Neutrophil (primary cell): Measurements from ENCODE around the gene CACNA2D1.

Experiments
- H3K27ac ChIP-seq: fragments of 200-600 bp; sonication (generic); 2 replicates; pipeline ENCODE4 v1.5.1; 2016; ENCODE audit warnings: mild to moderate bottlenecking, moderate library complexity
- H3K27me3 ChIP-seq: fragments of 200-600 bp; sonication (generic); 2 replicates; pipeline ENCODE4 v1.6.0; 2016; ENCODE audit warnings: mild to moderate bottlenecking
- H3K36me3 ChIP-seq: fragments of 200-600 bp; sonication (generic); 2 replicates; pipeline ENCODE4 v1.5.1; 2017
- H3K4me1 ChIP-seq, 2 experiments: fragments of 200-600 bp in 1 of 2; sonication (generic) in 1 of 2; 1 replicate in 1 of 2; 2 replicates in 1 of 2; pipeline versions ENCODE4 v1.5.1 to v1.6.1; 2013 to 2016; ENCODE audit warnings: low read depth in 1 of 2, low read length in 1 of 2, mild to moderate bottlenecking in 1 of 2, moderate library complexity in 1 of 2; ENCODE audit not compliant: control insufficient read depth in 1 of 2, insufficient read depth in 1 of 2
- H3K4me3 ChIP-seq, 2 experiments: fragments of 200-600 bp in 1 of 2; sonication (generic) in 1 of 2; 1 replicate in 1 of 2; 2 replicates in 1 of 2; pipeline ENCODE4 v1.5.1; 2013 to 2016; ENCODE audit warnings: low read depth in 1 of 2, low read length in 1 of 2, mild to moderate bottlenecking in 1 of 2, moderate library complexity in 1 of 2
- H3K9me3 ChIP-seq: fragments of 200-600 bp; sonication (generic); 2 replicates; pipeline ENCODE4 v1.5.1; 2016
- TF ChIP-seq, protein P1 (sequence below): fragments of 200-600 bp; sonication (generic); IDR thresholded peaks from 2 replicates; pipeline ENCODE4 v1.5.1; 2016; ENCODE audit warnings: antibody characterized with exemption

Gene CACNA2D1

DNA sequence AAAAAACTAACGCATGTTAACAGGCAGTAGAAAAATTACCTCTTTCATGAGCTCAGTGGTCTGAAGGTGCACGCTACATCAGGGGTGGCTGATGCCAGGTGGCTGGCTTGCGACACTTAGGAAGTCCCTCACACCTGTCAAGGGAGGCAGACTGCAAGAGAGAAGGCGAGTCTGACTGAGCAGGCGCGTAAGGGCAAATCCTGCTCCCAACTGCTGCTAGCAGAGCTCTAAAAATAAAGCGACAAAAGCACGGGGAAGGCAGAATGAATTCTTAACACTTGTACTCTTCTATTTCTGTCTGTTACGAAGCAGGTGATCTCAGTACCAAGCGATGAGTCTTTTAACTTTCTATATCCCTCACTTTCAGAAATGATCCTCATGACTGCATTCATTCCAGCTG is 33.1 kb downstream of the CACNA2D1 start:
- Histone ChIP-seq H3K9me3 (no peaks in the 10 kb centered on the region), H3K4me3 (no peak overlapping the region), H3K4me1 (no peaks in the 10 kb centered on the region), H3K27me3 (no peaks in the 10 kb centered on the region), H3K27ac (no peak overlapping the region), H3K36me3 (no peaks in the 10 kb centered on the region)
- TF ChIP-seq, protein P1, sequence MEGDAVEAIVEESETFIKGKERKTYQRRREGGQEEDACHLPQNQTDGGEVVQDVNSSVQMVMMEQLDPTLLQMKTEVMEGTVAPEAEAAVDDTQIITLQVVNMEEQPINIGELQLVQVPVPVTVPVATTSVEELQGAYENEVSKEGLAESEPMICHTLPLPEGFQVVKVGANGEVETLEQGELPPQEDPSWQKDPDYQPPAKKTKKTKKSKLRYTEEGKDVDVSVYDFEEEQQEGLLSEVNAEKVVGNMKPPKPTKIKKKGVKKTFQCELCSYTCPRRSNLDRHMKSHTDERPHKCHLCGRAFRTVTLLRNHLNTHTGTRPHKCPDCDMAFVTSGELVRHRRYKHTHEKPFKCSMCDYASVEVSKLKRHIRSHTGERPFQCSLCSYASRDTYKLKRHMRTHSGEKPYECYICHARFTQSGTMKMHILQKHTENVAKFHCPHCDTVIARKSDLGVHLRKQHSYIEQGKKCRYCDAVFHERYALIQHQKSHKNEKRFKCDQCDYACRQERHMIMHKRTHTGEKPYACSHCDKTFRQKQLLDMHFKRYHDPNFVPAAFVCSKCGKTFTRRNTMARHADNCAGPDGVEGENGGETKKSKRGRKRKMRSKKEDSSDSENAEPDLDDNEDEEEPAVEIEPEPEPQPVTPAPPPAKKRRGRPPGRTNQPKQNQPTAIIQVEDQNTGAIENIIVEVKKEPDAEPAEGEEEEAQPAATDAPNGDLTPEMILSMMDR = no peak

DNA sequence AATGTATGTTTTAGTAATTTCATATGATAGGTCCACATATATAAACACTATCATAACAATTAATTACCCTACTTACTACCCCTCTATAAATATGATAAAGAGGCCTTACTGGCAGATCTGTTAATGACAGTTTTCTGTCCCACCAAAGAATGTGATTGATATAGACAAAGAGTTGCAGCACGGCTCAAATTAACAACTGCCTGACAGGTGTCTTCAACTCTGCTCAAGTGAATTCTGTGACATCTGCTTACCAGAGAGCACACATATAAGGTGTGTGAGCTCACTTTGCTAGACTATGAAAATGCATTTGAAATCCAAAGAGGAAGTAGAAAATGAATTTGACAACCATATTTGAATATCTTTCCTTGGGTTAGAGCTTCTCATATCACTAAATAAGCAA is 36.6 kb downstream of the CACNA2D1 start:
- Histone ChIP-seq H3K27ac (no peak overlapping the region), H3K4me3 (no peak overlapping the region), H3K9me3 (no peaks in the 10 kb centered on the region), H3K27me3 (no peaks in the 10 kb centered on the region), H3K4me1 (no peaks in the 10 kb centered on the region), H3K36me3 (no peaks in the 10 kb centered on the region)
- TF ChIP-seq, protein P1 = no peak

DNA sequence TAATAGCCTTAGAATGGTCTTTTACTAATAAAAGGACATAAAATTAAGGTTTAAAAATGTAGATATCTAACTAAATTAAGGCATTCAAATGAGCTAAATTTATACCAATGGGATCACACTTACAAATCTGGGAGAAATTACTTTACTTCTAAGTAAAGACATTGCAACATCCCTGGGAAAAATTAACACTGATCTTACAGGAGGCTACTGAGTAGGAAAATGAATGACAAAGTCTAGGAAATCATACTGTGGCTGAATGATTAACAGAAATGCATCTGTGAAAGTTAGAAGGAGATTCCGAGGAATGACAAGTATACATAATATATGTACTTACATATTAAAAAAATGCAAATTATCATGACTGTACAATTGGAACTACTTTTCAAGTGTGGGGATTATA is 38.3 kb downstream of the CACNA2D1 start:
- Histone ChIP-seq H3K27ac (no peak overlapping the region), H3K4me3 (no peak overlapping the region), H3K9me3 (no peaks in the 10 kb centered on the region), H3K4me1 (no peaks in the 10 kb centered on the region), H3K36me3 (no peaks in the 10 kb centered on the region), H3K27me3 (no peaks in the 10 kb centered on the region)
- TF ChIP-seq, protein P1 = no peak

DNA sequence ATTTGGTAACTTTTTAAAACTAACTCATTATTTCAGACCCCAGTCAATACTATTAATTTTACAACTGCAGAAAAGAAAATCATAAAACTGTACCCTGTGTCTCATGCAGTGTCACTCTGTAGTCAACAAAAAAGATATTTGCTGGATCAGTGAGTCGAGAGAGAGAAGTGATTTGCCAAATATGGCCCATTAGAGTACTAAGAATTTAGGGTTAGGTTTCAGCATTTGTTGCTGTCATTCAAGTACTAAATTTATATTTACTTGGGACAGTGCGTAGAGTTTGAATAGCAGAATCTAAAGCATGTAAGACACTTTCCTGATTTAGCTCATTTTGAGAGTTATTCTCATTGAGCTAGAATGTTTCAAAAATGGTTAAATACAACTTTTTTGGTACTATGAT is 38.9 kb downstream of the CACNA2D1 start:
- TF ChIP-seq, protein P1 = no peak
- Histone ChIP-seq H3K4me1 (no peaks in the 10 kb centered on the region), H3K27ac (no peak overlapping the region), H3K36me3 (no peaks in the 10 kb centered on the region), H3K9me3 (no peaks in the 10 kb centered on the region), H3K27me3 (no peaks in the 10 kb centered on the region), H3K4me3 (no peak overlapping the region)

DNA sequence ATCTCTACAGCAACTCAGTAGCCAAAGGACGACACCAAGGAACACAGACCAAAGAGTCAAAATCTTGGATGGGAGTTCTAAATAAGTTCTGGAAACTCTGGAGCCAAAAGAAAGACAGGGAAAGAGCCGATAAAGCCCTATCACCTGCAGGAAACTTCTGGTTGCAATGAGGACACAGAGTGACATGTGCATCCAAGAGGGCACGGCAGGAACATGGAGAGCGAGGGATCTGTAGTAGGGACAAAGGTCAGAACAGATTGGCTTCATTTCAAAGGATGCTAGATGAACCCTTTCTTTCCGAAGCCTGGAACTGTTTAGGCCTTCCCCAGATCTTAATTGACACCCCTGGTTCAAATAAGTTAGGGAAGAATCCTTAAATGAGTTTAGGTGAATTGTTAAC is 39.5 kb downstream of the CACNA2D1 start:
- Histone ChIP-seq H3K9me3 (no peaks in the 10 kb centered on the region), H3K36me3 (no peaks in the 10 kb centered on the region), H3K27me3 (no peaks in the 10 kb centered on the region), H3K27ac (no peak overlapping the region), H3K4me3 (no peak overlapping the region), H3K4me1 (no peaks in the 10 kb centered on the region)
- TF ChIP-seq, protein P1 = no peak
